HG02798 (cell line): Measurements from ENCODE around the gene GALM.
"Not testable (repeated sequence)": the region's sequence is repeated elsewhere in the genome, so short reads cannot be mapped to it uniquely, and the experiment has no call there.

Source experiments
- ATAC-seq: cut with Tn5 transposase; IDR thresholded peaks from one replicate; pipeline ENCODE4 v1.9.1; 2021; ENCODE audit warnings: mild to moderate bottlenecking; ENCODE audit not compliant: unreplicated experiment, poor library complexity

GALM gene

DNA sequence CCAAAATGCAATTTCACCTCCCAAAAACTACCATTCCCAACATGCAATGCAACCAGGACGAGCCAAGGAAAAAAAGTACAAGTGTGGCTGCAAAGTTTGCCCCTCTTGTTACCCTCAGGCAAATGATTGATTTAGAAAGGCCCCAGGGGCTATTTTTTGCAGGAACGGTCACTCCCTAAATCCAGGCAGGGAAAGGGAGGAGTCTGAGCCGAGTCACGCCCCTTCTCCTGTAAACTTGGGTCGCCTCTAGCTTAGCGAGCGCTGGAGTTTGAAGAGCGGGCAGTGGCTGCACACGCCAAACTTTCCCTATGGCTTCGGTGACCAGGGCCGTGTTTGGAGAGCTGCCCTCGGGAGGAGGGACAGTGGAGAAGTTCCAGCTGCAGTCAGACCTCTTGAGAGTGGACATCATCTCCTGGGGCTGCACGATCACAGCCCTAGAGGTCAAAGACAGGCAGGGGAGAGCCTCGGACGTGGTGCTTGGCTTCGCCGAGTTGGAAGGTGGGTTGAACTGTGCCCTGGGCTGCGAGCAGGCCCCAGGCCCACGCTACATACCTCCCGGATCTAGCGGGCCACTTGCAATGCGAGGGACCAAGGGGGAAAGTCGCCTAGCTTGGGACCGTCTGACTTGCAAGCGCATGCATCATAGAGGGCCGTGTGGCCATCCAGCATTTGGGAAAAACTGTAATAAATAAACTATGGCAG lies at the start of gene GALM:
GALM (plus strand) TSS at position 261 of the 702 bp plus-strand sequence; CDS start at position 309, 48 bp downstream.
- ATAC-seq, result peak; percentile 41

DNA sequence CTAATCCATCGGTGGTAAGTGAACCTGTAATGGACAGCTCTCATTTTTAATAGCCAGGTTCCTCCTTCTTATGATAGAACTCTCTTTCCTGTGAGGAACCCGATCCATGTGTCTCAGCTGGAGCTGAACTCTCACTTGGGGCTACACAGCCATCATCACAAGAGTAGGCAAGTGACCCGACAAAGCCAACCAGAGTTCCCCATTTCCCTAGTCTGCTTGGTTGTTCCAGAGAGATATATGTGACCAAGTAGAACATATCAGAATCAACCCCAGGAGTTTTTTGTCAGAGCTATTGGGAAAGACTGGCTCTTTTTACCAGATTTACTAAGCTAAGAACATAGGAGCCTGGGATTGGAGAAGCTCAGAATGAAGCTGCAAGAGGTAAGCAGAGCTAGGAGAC lies 48.6 kb upstream of the GALM start:
- no peak for ATAC-seq

DNA sequence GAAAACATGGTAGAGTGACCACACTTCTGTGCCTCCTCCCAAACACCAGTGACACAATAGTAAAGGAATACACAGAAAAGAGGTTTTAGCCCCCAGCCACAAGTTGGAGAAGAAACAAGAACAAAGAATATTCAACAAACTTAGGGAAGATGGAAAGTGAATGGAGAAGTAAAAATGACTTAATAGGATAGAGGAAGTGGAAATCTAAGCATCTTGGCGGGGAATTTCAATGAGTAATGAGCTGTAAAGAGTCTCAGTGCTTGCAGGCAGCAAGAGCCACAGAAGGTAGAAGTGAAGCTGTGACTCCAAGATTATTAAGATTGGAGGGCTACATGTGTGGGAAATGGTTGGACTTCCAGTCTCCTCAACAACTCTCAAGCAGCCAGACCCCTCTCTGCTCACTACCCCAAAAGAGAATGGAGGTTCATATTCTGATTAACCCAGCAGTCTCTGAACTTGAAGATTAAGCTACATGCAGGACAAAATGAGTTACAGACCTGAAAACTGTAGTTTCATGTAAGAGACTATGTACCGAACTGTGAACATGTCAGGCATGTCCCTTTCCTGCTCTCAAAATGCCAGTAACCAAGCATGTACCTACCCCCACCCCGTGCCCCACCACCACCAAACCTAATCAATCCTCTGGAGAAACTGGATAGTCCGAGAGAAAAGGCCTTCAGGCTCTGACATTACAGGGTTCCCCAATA lies 46.3 kb upstream of the GALM start:
- ATAC-seq, result no peak

DNA sequence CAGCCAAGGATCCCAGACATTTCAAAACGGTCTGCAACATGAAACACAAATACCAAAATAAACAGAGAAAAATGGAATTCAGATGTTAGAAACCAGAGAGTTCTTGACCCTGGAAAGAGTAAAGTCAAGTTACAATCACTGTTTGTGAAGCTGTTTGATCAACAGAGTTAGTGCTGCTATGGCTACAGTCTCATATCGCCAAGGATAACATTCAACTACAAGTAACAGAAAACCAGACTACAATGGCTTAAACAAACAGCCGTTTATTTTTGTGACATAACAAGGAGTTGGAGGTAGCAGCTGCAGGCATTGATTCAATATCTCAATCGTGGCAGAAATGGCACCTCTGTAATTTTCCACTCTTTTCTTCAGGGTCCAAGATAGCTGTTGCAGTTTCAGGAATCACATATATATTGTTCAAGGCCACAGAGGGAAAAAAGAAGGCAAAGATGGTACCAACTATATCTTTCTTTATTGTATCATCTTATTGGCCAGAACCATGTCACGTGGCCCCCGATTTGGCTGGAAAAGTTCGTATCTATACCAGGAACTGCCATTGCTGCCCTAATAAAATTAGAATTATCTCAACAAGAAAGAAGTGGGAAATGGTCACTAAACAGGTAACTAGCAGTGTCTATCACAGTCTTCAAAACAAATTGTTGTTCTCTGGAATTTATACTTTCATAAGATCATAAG lies 45.5 kb upstream of the GALM start:
- no peak for ATAC-seq

DNA sequence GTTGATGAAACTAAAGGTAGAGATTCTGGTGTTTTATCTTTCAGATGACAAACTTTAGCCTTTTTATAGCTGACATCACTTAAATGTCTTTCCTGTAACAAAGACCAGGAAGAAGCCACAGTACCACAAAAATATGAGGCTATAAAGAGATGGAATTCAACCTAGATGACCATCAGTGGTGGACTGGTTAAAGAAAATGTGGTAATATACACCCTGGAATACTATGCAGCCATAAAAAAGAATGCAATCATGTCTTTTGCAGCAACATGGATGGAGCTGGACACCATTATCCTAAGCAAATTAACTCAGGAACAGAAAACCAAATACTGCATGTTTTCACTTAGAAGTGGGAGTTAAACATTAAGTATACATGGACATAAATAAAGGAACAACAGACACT lies 44.9 kb upstream of the GALM start:
- ATAC-seq, result no peak

DNA sequence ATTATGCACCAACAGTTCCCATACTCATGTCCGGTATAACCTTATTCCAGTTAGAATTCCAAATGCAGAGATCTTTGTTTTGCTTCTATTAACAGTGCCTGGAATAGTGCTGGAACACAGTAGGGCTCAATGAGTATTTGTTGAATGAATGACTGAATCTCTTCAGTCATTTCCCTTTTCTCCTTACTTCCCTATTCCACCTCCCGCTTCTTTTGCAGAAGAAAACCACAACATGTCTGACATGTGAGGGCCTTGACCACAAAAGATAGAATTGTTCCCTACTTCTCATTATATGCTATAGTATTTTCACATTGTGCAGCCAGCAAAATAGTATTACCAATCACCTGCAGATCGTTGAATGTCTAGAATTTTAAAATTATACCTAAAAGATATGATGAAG lies 43.7 kb upstream of the GALM start:
- ATAC-seq, result no peak

DNA sequence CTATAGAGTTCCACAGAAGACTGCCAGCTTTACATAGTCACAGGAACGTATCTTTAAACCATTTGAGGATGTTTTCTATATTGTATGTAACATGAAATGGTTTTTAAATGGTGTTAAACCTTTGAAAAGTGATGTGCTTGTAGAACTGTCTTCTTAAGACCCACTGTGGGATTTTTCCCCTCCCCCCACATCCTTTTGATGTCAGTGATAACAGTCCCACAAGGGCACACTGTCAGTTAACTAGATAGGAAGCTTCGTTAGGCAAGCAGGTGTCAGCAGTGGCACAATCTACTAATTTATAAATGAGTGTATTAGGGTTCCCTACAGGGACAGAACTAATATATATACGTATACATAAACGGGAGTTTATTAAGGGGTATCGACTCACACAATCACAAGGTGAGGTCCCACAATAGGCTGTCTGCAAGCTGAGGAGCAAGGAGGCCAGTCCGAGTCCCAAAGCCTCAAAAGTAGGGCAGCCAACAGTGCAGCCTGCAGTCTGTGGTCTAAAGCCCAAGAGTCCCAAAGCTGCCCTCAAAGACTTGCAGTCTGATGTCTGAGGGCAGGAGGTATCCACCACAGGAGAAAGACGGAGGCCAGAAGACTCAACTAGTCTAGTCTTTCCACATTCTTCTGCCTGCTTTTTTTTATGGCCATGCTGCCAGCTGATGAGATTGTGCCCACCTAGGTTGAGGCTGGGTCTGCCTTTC lies 39.4 kb upstream of the GALM start:
- ATAC-seq, result no peak

DNA sequence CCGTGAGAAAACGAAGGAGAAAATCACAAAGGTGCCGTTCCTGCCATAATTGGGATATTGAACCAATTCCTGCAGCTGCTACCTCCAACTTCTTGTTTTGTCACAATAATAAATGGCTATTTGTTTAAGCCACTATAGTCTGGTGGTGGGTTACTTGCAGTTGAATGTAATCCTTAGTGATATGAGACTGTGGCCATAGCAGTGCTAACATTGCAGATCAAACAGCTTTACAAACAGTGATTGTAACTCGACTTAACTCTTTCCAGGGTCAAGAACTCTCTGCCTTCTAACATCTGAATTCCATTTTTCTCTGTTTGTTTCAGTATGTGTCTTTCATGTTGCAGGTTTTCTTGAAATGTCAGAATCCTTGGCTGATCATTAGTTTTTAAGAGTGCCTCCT lies 38.5 kb upstream of the GALM start:
- ATAC-seq, result no peak

DNA sequence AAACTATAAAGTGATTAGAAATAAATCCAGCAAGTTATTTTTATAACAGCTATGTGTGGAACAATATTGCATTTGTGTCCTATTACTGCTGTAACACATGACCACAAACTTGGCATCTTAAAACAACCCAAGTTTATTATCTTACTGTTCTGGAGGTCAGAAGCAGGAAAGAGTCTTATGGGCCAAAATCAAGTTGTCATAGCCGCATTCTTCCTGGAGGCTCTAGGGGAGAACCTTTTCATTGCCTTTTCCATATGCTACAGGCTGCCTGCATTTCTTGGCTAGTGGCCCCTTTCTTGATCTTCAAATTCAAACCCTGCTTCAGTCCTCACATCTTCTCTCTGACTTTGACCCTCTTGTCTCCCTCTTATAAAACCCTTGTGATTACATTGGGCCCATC lies 36.2 kb upstream of the GALM start:
- ATAC-seq, result no peak

DNA sequence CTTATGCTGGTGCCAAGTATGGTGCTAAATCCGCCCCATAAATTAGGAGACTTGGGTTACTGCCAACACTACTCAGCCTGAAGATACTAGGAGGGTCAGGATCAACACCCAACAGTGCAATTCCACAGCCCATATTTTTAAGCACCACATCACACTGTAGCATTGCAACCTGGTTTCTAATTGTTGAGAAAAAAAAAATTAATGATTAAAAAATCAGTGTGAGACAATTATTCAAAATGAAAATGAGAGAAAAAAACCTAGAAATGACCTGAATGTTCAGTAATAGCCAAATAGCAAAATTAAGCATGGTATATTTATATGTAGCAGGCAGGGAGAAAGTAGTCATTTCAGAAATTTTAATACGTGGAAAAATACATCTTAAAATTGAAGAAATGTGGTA lies 33.9 kb upstream of the GALM start:
- ATAC-seq, result no peak

DNA sequence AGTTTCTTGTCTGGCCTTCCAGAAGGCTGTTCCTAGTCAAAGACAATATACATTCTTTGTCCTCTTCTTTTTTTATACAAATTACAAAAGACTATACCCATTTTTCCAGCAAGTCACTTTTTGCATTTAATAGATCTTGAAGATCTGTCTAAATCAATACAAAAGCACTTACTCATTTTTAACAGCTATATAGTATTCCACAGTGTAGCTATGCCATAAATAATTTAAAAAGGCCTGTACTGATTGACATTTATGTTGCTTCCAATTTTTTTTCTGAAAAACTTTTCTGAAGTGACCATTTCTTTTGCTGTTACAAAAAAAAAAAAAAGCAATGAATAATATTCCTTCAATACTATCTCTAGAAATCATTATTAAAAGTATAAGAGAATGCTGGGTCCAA lies 32.9 kb upstream of the GALM start:
- ATAC-seq, result no peak

DNA sequence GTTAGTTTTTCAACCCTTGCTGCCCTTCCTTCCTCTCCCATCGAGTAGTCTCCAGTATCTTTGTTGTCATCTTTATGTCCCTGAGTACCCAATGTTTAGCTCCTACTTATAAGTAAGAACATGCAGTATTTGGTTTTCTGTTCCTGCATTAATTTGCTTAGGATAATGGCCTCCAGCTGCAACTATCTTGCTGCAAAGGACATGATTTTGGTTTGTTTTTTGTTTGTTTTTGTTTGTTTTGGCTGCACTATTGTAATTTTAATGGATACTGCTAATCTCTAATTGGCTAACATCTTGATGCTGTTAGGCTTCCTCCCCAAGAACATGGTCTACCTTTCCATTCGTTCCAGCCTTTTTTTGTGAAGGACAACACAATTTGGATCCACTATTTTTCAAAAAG lies 32.0 kb upstream of the GALM start:
- no peak for ATAC-seq

DNA sequence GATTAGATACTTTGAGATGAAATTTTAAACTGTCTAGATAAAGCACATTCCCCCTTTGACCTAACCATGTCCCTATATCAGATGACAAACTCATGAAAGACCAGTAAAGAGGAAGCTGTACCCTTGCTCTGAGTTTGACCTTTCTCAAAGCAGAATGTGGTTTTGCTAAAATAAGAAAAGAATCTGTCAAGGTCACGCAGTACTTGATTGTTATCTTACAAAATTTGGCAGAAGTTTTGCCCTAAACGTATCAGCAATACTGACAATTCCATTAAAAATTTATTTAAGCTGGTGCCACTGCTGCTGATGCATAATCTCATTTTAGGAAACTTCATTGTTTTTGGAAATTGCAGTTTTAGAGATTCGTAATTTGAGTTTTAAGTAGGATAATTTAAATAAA lies 31.2 kb upstream of the GALM start:
- ATAC-seq, result peak; percentile 94

DNA sequence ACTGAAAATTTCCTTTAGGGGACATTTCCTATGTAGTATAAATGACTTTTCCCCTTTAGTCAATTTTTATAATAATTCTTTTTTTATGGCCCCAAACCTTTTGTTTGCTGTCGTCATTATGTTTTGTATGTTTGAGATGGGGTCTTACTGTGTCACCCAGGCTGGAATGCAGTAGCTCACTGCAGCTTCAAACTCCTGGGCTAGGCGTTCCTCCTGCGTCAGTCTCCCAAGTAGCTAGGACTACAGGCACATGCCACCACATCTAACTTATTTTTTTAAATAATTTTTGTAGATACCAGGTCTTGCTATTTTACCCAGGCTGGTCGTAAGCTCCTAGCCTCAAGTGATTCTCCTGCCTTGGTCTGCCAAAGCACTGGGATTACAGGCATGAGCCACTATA lies 30.8 kb upstream of the GALM start:
- ATAC-seq, result no peak

DNA sequence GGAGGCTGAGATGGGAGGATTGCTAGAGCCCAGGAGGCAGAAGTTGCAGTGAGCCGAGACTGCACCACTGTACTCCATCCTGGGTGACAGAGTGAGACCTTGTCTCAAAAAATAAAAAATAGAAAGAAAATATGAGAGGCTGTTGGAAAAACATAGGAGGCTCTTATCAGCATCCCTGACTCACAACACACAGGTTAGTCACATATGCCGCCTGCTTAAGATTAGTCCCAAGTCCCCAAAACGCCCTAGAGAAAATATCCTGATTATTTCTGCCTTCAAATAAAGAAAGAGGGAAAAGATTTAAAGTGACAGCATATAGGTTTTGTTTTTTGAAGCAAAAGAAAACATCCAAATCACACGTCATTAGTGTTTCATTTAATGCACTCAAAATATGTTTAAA lies 29.8 kb upstream of the GALM start:
- no peak for ATAC-seq

DNA sequence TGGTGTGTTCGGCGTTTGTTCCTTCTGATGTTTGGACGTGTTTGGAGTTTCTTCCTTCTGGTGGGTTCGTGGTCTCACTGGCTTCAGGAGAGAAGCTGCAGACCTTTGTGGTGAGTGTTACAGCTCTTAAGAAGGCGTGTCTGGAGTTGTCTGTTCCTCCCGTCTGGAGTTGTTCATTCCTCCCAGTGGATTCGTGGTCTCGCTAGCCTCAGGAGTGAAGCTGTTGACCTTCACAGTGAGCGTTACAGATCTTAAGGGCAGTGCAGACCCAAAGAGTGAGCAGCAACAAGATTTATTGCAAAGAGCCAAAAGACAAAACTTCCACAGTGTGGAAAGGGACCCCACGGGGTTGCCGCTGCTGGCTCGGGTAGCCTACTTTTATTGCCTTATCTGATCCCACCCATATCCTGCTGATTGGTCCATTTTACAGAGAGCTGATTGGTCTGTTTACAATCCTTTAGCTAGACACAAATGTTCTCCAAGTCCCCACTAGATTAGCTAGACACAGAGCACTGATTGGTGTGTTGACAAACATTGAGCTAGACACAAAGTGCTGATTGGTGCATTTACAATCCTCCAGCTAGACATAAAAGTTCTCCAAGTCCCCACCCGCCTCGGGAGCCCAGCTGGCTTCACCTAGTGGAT lies 23.4 kb upstream of the GALM start:
- ATAC-seq, result not testable (repeated sequence)

DNA sequence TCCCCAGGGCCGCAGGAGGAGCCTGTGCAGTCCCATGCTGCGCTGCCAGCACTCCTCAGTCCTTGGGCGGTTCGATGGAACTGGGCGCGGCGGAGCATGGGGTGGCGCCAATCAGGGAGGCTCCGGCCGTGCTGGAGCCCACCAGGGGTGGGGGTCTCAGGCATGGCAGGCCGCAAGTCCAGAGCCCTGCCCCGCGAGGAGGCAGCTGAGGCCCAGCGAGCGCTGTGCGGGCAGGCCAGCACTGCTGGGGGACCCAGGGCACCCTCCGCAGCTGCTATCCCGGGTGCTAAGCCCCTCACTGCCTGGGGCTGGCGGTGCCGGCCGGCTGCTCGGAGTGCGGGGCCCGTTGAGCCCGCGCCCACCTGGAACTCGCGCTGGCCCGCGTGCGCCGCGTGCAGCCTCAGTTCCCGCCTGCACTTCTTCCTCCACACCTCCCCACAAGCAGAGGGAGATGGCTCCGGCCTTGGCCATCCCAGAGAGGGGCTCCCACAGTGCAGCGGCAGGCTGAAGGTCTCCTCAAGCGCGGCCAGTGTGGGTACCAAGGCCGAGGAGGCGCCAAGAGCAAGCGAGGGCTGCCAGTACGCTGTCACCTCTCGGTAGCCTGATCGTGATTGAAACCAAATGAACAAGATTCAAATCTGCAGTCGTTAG lies 22.8 kb upstream of the GALM start:
- no peak for ATAC-seq

DNA sequence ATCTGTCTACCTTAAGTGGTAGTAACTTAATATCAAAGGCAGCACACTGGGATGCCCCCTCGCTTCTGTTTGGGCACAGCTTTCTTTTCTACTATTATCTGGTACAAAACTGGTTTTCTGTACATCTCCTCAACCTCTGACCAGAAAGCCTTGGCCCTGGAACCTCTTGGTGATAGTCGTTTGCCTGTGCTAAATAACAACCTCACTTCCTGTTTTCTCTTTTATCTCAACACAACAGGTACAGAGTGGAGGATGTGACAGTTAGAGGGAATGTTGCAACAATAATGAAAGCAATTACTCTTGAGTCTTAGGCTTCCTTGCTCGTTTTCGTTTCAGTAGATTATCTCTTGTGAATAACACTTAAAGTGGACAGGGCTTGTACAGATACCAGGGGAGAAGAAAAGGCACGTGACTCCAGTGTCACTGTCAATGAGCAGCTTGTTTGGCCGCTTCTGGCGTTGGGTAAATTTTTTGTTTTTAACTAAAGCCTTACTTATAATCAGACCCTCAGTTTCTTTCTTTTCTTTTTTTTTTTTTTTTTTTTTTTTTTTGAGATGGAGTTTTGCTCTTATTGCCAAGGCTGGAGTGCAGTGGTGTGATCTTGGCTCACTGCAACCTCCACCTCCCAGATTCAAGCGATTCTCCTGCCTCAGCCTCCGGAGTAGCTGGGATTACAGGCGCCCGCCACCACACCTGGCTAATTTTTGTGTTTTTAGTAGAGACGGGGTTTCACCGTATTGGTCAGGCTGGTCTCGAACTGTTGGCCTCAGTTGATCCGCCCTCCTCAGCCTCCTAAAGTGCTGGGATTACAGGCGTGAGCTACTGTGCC lies 22.0 kb upstream of the GALM start:
- ATAC-seq, result not testable (repeated sequence)

DNA sequence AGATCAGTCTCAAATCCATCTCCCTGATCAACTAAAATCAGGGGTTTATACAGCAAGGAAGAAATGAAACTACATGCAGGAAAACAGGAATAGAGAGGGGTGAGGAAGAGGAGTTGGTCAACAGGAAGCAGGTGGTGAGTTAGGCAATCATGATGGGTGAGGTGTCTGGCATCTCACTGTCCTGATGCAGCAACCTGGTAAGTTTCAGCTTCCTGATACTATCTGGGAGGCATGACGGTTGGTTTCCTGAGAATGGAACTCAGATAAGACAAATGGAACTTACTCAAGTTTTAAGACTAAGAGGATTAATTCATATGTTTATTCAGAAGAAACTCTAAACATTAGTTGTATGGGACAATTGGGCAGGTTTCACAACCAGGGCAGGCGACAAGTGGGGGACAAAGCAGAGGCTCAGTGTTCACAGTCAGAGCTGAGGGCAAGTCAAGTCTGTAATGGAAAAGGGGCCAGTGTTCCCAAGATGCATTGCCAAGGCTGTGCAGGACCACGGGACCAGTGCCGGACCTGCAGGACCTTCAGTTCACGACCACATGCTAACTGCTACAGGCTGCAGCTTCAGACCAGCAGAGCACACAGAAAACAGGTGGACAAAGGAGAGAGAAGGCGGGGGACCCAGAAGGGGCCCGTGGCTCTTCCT lies 17.7 kb upstream of the GALM start:
- no peak for ATAC-seq
